GM21526 (cell line): ENCODE measurements around the gene FOXP1.

Source experiments
- ATAC-seq: cut with Tn5 transposase; IDR thresholded peaks from one replicate; pipeline ENCODE4 v1.9.1; 2021; ENCODE audit warnings: moderate library complexity; ENCODE audit not compliant: unreplicated experiment, low FRiP score

The FOXP1 gene

GRCh38 chr3:71254281-71255057 is 329.1 kb downstream of the FOXP1 start:
- ATAC-seq, result no peak

GRCh38 chr3:71253169-71253568 is 330.4 kb downstream of the FOXP1 start:
- no peak for ATAC-seq

- no peak for ATAC-seq
These were observed 331.1 kb downstream of the FOXP1 start for GRCh38 chr3:71252466-71252865.

- no peak for ATAC-seq
These were observed 332.3 kb downstream of the FOXP1 start for GRCh38 chr3:71251156-71251775.

GRCh38 chr3:71250026-71250425 is 333.5 kb downstream of the FOXP1 start:
- no peak for ATAC-seq

- ATAC-seq, result no peak
These were observed 335.6 kb downstream of the FOXP1 start for GRCh38 chr3:71247958-71248335.

- ATAC-seq, result no peak
These were observed 336.1 kb downstream of the FOXP1 start for GRCh38 chr3:71247221-71247957.

GRCh38 chr3:71245971-71246880 is 337.3 kb downstream of the FOXP1 start:
- no peak for ATAC-seq

- ATAC-seq, result no peak
These were observed 338.6 kb downstream of the FOXP1 start for GRCh38 chr3:71244826-71245488.

GRCh38 chr3:71244153-71244825 is 339.2 kb downstream of the FOXP1 start:
- ATAC-seq, result no peak

GRCh38 chr3:71243229-71243628 is 340.3 kb downstream of the FOXP1 start:
- ATAC-seq, result no peak

- ATAC-seq, result no peak
These were observed 341.5 kb downstream of the FOXP1 start for GRCh38 chr3:71241981-71242560.

- no peak for ATAC-seq
These were observed 342.2 kb downstream of the FOXP1 start for GRCh38 chr3:71241246-71241901.

- ATAC-seq, result no peak
These were observed 343.5 kb downstream of the FOXP1 start for GRCh38 chr3:71240034-71240433.

GRCh38 chr3:71238355-71238757 is 345.2 kb downstream of the FOXP1 start:
- ATAC-seq, result no peak

- ATAC-seq, result no peak
These were observed 345.9 kb downstream of the FOXP1 start for GRCh38 chr3:71237672-71238071.

GRCh38 chr3:71235846-71236245 is 347.7 kb downstream of the FOXP1 start:
- no peak for ATAC-seq

- no peak for ATAC-seq
These were observed 350.6 kb downstream of the FOXP1 start for GRCh38 chr3:71232895-71233294.
